Activated CD8-positive, alpha-beta memory T cell treated with anti-CD3 and anti-CD28 coated beads, Interleukin-2, amount 50 U/mL, for 24 hours (primary cell): ENCODE results near the gene TESK1.
"Not testable (repeated sequence)": the region's sequence is repeated elsewhere in the genome, so short reads cannot be mapped to it uniquely, and the experiment has no call there.

Experiments used
- DNase-seq: peaks from one replicate; pipeline ENCODE4 v3.0.0-alpha.2; 2020; ENCODE audit errors: extremely low read depth

The TESK1 gene

GRCh38 chr9:35579130-35579529 is 25.9 kb upstream of the TESK1 start:
- peak; percentile 14 for DNase-seq

- DNase-seq, result not testable (repeated sequence)
Observed at GRCh38 chr9:35579659-35580227, 25.3 kb upstream of the TESK1 start.

GRCh38 chr9:35583521-35583920 is 21.5 kb upstream of the TESK1 start:
- not testable (repeated sequence) for DNase-seq

GRCh38 chr9:35584681-35585080 is 20.4 kb upstream of the TESK1 start:
- DNase-seq, result not testable (repeated sequence)

- not testable (repeated sequence) for DNase-seq
Observed at GRCh38 chr9:35588506-35588905, 16.6 kb upstream of the TESK1 start.

- DNase-seq, result no peak
Observed at GRCh38 chr9:35593581-35593980, 11.5 kb upstream of the TESK1 start.

- DNase-seq, result no peak
Observed at GRCh38 chr9:35594471-35594870, 10.6 kb upstream of the TESK1 start.

GRCh38 chr9:35596907-35597306 is 8.2 kb upstream of the TESK1 start:
- not testable (repeated sequence) for DNase-seq

GRCh38 chr9:35598866-35599590 is 6.0 kb upstream of the TESK1 start:
- DNase-seq, result no peak

- no peak for DNase-seq
Observed at GRCh38 chr9:35599763-35600604, 5.1 kb upstream of the TESK1 start.

- DNase-seq, result no peak
Observed at GRCh38 chr9:35603506-35603985, 1.5 kb upstream of the TESK1 start.

- DNase-seq, result peak; percentile 99
Observed at GRCh38 chr9:35603986-35604577, 980 bp upstream of the TESK1 start.

GRCh38 chr9:35605351-35606137 is 482 bp downstream of the TESK1 start:
- no peak for DNase-seq

GRCh38 chr9:35606138-35606504 is 1.1 kb downstream of the TESK1 start:
- no peak for DNase-seq

GRCh38 chr9:35606726-35607125 is 1.7 kb downstream of the TESK1 start:
- no peak for DNase-seq

- no peak for DNase-seq
Observed at GRCh38 chr9:35608221-35608620, 3.2 kb downstream of the TESK1 start.

GRCh38 chr9:35609001-35609819 is 4.1 kb downstream of the TESK1 start:
- DNase-seq, result no peak

GRCh38 chr9:35609820-35610163 is 4.7 kb downstream of the TESK1 start:
- no peak for DNase-seq

- DNase-seq, result no peak
Observed at GRCh38 chr9:35611230-35611797, 6.3 kb downstream of the TESK1 start.

- not testable (repeated sequence) for DNase-seq
Observed at GRCh38 chr9:35612066-35612465, 7.0 kb downstream of the TESK1 start.
